GM12878 (cell line): ENCODE results near the gene GAS6. TPM values are rescaled to one million over a fixed set of nuclear protein-coding genes. Genes with fewer than 3 reads are reported as not detected.

ENCODE experiments used
- CEBPZ ChIP-seq: fragments of 150-350 bp; IDR thresholded peaks from 2 replicates; pipeline ENCODE4 v1.6.1; 2016; ENCODE audit warnings: low read depth, low read length
- ELK1 ChIP-seq: IDR thresholded peaks from 2 replicates; pipeline ENCODE4 v1.6.1; 2012; ENCODE audit warnings: low read depth, low read length, improper control_type of control experiment
- EZH2 ChIP-seq: IDR thresholded peaks from 2 replicates; pipeline ENCODE4 v1.6.1; 2012; ENCODE audit warnings: low read depth, mild to moderate bottlenecking, control low read depth, inconsistent platforms, low read length, borderline replicate concordance; ENCODE audit not compliant: control insufficient read depth
- NRF1 ChIP-seq: conservative IDR thresholded peaks from 2 replicates; pipeline ENCODE4 v1.6.1; 2011; ENCODE audit warnings: mild to moderate bottlenecking, low read depth, low read length, improper control_type of control experiment
- PRDM15 ChIP-seq: fragments of 450-650 bp; formaldehyde crosslinking; IDR thresholded peaks from 2 replicates; pipeline ENCODE4 v1.4.0; 2020; ENCODE audit warnings: mild to moderate bottlenecking, moderate library complexity
- polyA plus RNA-seq, 11 experiments: library from polyadenylated mRNA; depleted of rRNA in 4 of 11; unstranded in 6 of 11; stranded (reverse) in 5 of 11; fragments of >200 nt; fragmentation: Nextera tagmentation in 4 of 11; fragmentation: Illumina TruSeq in 1 of 11; extraction: Ambion mirVana in 4 of 11; extraction: Trizol in 1 of 11; gene quantifications; 1 replicate in 1 of 11; 2 replicates in 10 of 11; pipeline versions ENCODE4 v1.2.1 to v1.2.3, GENCODE V29; 2011 to 2016; ENCODE audit warnings: inconsistent platforms in 2 of 11, missing spikeins in 2 of 11, low read depth in 1 of 11
- total RNA-seq, 4 experiments: library from RNA; depleted of rRNA in 3 of 4; stranded (reverse); fragments of >200 nt in 3 of 4; fragmentation: Illumina TruSeq in 1 of 4; extraction: Trizol in 1 of 4; gene quantifications; 2 replicates each; pipeline versions ENCODE4 v1.2.1 to v1.2.3, GENCODE V29; 2013 to 2021

The GAS6 gene
- total and polyA plus RNA-seq, 10 of the 15 experiments (the other 5 are each of a cell fraction or from before 2014, with no cell fraction given), result 0.03 to 0.59 (median 0.10) TPM; not detected in 2

- TF ChIP-seq CEBPZ (no peak), EZH2 (no peak), ELK1 (no peak), PRDM15 (CRISPR knock-in tag) (no peak), NRF1 (no peak)
Observed at GRCh38 chr13:113855931-113856715, 7.8 kb downstream of the GAS6 start (continued).
